OCI-LY7 (cell line): Measurements from ENCODE around the gene CAPZA3.

Experiments used
- EZH2phosphoT487 ChIP-seq: fragments of 200-600 bp; sonication (generic); IDR thresholded peaks from 2 replicates; pipeline ENCODE4 v1.6.1; 2018; ENCODE audit warnings: low read depth, borderline replicate concordance, mild to moderate bottlenecking, mixed run types, antibody characterized with exemption, low read length, moderate library complexity, mixed read lengths
- TF ChIP-seq, protein P1 (sequence below): fragments of 200-600 bp; sonication (generic); conservative IDR thresholded peaks from 2 replicates; pipeline ENCODE4 v1.5.1; 2014; ENCODE audit warnings: mild to moderate bottlenecking, antibody characterized with exemption, low read length, moderate library complexity, mixed read lengths

DNA sequence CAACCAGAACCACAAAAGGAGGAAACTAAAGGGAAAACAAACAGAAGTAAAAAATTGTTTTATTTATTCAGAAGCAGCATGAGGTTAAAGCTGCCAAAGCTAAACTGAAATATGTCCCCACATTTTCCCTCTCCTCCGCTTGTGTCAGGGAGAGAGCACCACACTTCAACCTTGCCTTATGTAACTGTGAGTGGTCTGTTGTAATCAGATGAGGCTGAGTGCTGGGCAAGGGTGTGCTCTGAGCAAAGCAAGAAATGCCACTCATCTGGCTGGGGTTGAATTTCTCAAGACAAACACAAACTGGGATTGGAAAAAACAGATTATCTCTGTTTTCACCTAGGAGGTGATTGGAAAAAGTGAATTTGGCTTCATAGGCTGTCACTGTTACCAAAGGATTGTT lies 12.2 kb downstream of the CAPZA3 start:
- TF ChIP-seq, protein P1, sequence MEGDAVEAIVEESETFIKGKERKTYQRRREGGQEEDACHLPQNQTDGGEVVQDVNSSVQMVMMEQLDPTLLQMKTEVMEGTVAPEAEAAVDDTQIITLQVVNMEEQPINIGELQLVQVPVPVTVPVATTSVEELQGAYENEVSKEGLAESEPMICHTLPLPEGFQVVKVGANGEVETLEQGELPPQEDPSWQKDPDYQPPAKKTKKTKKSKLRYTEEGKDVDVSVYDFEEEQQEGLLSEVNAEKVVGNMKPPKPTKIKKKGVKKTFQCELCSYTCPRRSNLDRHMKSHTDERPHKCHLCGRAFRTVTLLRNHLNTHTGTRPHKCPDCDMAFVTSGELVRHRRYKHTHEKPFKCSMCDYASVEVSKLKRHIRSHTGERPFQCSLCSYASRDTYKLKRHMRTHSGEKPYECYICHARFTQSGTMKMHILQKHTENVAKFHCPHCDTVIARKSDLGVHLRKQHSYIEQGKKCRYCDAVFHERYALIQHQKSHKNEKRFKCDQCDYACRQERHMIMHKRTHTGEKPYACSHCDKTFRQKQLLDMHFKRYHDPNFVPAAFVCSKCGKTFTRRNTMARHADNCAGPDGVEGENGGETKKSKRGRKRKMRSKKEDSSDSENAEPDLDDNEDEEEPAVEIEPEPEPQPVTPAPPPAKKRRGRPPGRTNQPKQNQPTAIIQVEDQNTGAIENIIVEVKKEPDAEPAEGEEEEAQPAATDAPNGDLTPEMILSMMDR: no peak
- no peak for TF ChIP-seq EZH2phosphoT487
